ENCODE measurements around the gene SLC44A3. TPM values are rescaled to one million over a fixed set of nuclear protein-coding genes. Genes with fewer than 3 reads are reported as not detected.

Gene SLC44A3
- total and polyA plus RNA-seq, 2 of the 8 experiments (the other 6 are each of a cell fraction or from before 2014, with no cell fraction given): 4.2 to 5.0 TPM

- POLR2A ChIA-PET (ENCODE audit: partially characterized antibody): interaction anchor here (0.6 to 2.7 kb wide), 3 partner anchors 10 to 237 kb away, joined by 3 to 8 read pairs (median 6); no protein-coding TSS in a partner anchor
- 79% methylated on average over 2 of the region's 2 CpGs; no CpG with 5 or more reads in 1 of the 2 experiments for WGBS, 2 experiments (ENCODE audit: extremely low coverage in 1 of 2, insufficient coverage in 1 of 2, insufficient read length in 1 of 2, insufficient replicate concordance in 2 of 2, low coverage in 1 of 2, low lambda C conversion rate in 2 of 2, missing lambda C conversion rate in 1 of 2)
- no peak for TF ChIP-seq CEBPB (IDR thresholded peaks at IDR 0.05; ENCODE audit: low read depth, low read length)
- no peak for TF ChIP-seq SIRT6 (IDR thresholded peaks at IDR 0.05; ENCODE audit: low read length)
- TF ChIP-seq GTF2F1 (IDR thresholded peaks at IDR 0.05; ENCODE audit: borderline replicate concordance, low read depth, low read length): no peak
Measured at GRCh38 chr1:94934551-94934950, 114.4 kb downstream of the SLC44A3 start.

More at GRCh38 chr1:94934551-94934950, 114.4 kb downstream of the SLC44A3 start:
- no peak overlapping the region for H2BK15ac ChIP-seq (ENCODE audit: low read length)
- no peak overlapping the region for H2BK12ac ChIP-seq (ENCODE audit: low read depth, low read length)
- no peak overlapping the region for H4K8ac ChIP-seq (ENCODE audit: extremely low read depth, insufficient read depth, low read length)
- H4K91ac ChIP-seq (replicated peaks; ENCODE audit: insufficient read length, low read length): no peak overlapping the region
- no peak overlapping the region for H2AK5ac ChIP-seq (ENCODE audit: low read depth, low read length)
- DNase-seq (ENCODE audit: low read depth in 1 of 2, low spot score in 2 of 2) (no peak), FAIRE-seq (no peak)
- no peak overlapping the region for H4K5ac ChIP-seq (ENCODE audit: insufficient read length, low read depth, low read length)
- H3K4me2 ChIP-seq (ENCODE audit: insufficient read depth in 1 of 2, low read depth in 2 of 2, low read length in 2 of 2): no peak overlapping the region
- H3K23ac ChIP-seq (ENCODE audit: insufficient read length): no peak overlapping the region
- H3K9me3 ChIP-seq (ENCODE audit: insufficient read depth in 2 of 2, low read depth in 1 of 2, low read length in 1 of 2): no peaks in the 10 kb centered on the region
- H3K79me2 ChIP-seq (ENCODE audit: control insufficient read depth in 1 of 2, insufficient read depth in 2 of 2, low read length in 2 of 2): peaks cover 0 to 15% of the 10 kb centered on the region in 2 experiments; a peak in 3 of 4 replicates
- no peak overlapping the region for H3K14ac ChIP-seq (ENCODE audit: insufficient read length)
- H3K4me3 ChIP-seq (ENCODE audit: extremely low read depth in 1 of 4, insufficient read depth in 2 of 4, low read depth in 3 of 4, low read length in 4 of 4): no peak overlapping the region
- H3K27ac ChIP-seq (ENCODE audit: low read depth, low read length): no peak overlapping the region
- H2BK5ac ChIP-seq (ENCODE audit: low read depth, low read length): no peak overlapping the region
- H2AFZ ChIP-seq (ENCODE audit: low read length): no peak overlapping the region
- no peak overlapping the region for H3K9ac ChIP-seq (replicated peaks in 1 of 4; ENCODE audit: extremely low read depth in 1 of 4, low read depth in 3 of 4, low read length in 3 of 4)
- H3K36me3 ChIP-seq (ENCODE audit: control insufficient read depth in 2 of 4, insufficient read depth in 4 of 4, low read length in 3 of 4): peaks cover 0 to 6% (median 2%) of the 10 kb centered on the region in 4 experiments; a peak in 3 of 8 replicates
- CTCF ChIA-PET (ENCODE audit: partially characterized antibody): interaction anchor here (0.7 to 2.1 kb wide), 2 partner anchors 80 to 113 kb away, joined by 3 to 10 read pairs; no protein-coding TSS in a partner anchor
- no peak overlapping the region for H3K18ac ChIP-seq (ENCODE audit: extremely low read depth, low read length)
- no peaks in the 10 kb centered on the region for H4K20me1 ChIP-seq (replicated peaks in 1 of 2; ENCODE audit: control insufficient read depth in 1 of 2, insufficient read depth in 2 of 2, low read length in 2 of 2)
- no peak overlapping the region for H2BK20ac ChIP-seq (ENCODE audit: low read length)
- H3K4ac ChIP-seq (replicated peaks; ENCODE audit: insufficient read length, low read depth, low read length): no peak overlapping the region
- H3K79me1 ChIP-seq (ENCODE audit: low read depth, low read length): peaks cover 2% of the 10 kb centered on the region; the same call in 1 of the 2 replicates
- H3K56ac ChIP-seq (replicated peaks; ENCODE audit: insufficient read length, low read depth, low read length): no peak overlapping the region
- no peak overlapping the region for H2BK120ac ChIP-seq (replicated peaks; ENCODE audit: low read depth, low read length)
- H3K4me1 ChIP-seq (replicated peaks in 1 of 4; ENCODE audit: control insufficient read depth in 3 of 4, insufficient read depth in 4 of 4, low read length in 3 of 4): peaks cover 2 to 22% (median 13%) of the 10 kb centered on the region in 4 experiments; a peak in 4 of 7 replicates
- H3K23me2 ChIP-seq (ENCODE audit: low read depth, low read length): no peaks in the 10 kb centered on the region
- H3K27me3 ChIP-seq (replicated peaks in 1 of 4; ENCODE audit: control insufficient read depth in 3 of 4, extremely low read depth in 1 of 4, insufficient read depth in 3 of 4, low read length in 3 of 4): no peaks in the 10 kb centered on the region

Measured in H1 (cell line).